Transverse colon (tissue), 4 donors: ENCODE measurements around the gene ST6GALNAC6.

Experiments used
- CTCF ChIP-seq, 5 experiments: fragments of 200-600 bp in 3 of 5; fragments of 450-650 bp in 2 of 5; sonication (generic) in 3 of 5; IDR thresholded peaks; 1 replicate in 2 of 5; 2 replicates in 3 of 5; pipeline ENCODE4 v1.5.1; 2016 to 2017; ENCODE audit warnings: antibody characterized with exemption in 5 of 5, inconsistent platforms in 3 of 5, mild to moderate bottlenecking in 2 of 5, moderate library complexity in 1 of 5
- POLR2AphosphoS5 ChIP-seq, 3 donors: sonication (generic); formaldehyde crosslinking; IDR thresholded peaks; one replicate each; pipeline ENCODE4 v1.6.1; 2016; ENCODE audit warnings: antibody characterized with exemption in 3 of 3

DNA sequence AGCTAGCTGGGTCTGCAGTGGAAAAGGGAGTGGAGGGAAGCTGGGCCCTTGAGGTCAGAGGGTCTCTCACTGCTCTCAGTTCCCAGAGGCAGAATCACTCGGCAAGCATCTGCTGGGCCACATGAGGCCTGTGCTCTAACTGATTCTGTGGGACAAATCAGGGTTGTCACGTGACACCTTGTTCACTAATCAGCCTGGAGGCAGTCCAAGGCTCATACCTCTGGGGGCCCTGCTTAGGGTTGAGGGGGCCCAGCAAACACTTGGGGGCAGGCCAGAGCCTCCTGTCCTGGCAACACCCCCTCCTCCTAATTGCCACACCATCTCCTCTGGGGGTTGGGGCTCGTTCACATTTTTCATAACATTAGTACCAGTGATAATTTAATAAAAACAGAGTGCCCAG, 47.3 kb upstream of the ST6GALNAC6 start:
- TF ChIP-seq CTCF (IDR thresholded peaks at IDR 0.05) (no peak), POLR2AphosphoS5 (IDR thresholded peaks at IDR 0.05) (no peak)
